GM06990 (cell line): ENCODE measurements around the gene SLC30A7.

ENCODE experiments used
- DNase-seq: peaks from one replicate; pipeline ENCODE4 v3.0.0-alpha.2; 2011; ENCODE audit not compliant: insufficient read length; ENCODE audit errors: extremely low read depth
- H3K27me3 ChIP-seq: replicated peaks from 2 replicates; pipeline ENCODE4 v1.6.0; 2011; ENCODE audit warnings: low read length; ENCODE audit not compliant: control insufficient read depth, insufficient read depth
- H3K36me3 ChIP-seq: 2 replicates; pipeline ENCODE4 v1.5.1; 2011; ENCODE audit warnings: low read length; ENCODE audit not compliant: control insufficient read depth, insufficient read depth
- H3K4me3 ChIP-seq: replicated peaks from 2 replicates; pipeline ENCODE4 v1.5.1; 2011; ENCODE audit warnings: low read depth, mild to moderate bottlenecking, control low read depth, low read length
- TF ChIP-seq, protein P1 (sequence below): IDR thresholded peaks from 2 replicates; pipeline ENCODE4 v1.5.1; 2011; ENCODE audit warnings: low read length, control low read depth, mild to moderate bottlenecking, inconsistent platforms; ENCODE audit not compliant: insufficient read depth, poor library complexity, severe bottlenecking

The SLC30A7 gene

DNA sequence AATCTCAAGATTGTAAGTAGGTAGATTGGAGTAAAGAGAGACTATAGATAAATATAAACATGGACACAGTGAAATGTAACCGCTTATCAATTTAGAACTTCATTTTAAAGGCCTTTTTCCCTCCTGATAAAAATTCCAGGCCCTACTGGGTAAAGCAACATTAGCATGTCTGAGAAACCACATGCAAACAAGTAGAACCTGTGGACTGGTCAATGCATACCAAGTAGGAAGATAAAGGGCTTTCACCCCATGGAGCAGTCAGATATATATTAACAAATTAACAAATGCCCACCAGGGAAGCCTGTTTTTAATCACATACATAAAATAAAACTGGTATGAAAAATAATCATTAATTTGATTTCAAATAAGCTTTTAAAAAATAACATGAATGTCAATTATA lies 121.6 kb downstream of the SLC30A7 start:
- DNase-seq, result no peak
- no peak overlapping the region for H3K4me3 ChIP-seq
- H3K36me3 ChIP-seq, result no peaks in the 10 kb centered on the region; the same call in 1 of the 2 replicates
- H3K27me3 ChIP-seq, result no peaks in the 10 kb centered on the region
- TF ChIP-seq, protein P1, sequence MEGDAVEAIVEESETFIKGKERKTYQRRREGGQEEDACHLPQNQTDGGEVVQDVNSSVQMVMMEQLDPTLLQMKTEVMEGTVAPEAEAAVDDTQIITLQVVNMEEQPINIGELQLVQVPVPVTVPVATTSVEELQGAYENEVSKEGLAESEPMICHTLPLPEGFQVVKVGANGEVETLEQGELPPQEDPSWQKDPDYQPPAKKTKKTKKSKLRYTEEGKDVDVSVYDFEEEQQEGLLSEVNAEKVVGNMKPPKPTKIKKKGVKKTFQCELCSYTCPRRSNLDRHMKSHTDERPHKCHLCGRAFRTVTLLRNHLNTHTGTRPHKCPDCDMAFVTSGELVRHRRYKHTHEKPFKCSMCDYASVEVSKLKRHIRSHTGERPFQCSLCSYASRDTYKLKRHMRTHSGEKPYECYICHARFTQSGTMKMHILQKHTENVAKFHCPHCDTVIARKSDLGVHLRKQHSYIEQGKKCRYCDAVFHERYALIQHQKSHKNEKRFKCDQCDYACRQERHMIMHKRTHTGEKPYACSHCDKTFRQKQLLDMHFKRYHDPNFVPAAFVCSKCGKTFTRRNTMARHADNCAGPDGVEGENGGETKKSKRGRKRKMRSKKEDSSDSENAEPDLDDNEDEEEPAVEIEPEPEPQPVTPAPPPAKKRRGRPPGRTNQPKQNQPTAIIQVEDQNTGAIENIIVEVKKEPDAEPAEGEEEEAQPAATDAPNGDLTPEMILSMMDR, result no peak

DNA sequence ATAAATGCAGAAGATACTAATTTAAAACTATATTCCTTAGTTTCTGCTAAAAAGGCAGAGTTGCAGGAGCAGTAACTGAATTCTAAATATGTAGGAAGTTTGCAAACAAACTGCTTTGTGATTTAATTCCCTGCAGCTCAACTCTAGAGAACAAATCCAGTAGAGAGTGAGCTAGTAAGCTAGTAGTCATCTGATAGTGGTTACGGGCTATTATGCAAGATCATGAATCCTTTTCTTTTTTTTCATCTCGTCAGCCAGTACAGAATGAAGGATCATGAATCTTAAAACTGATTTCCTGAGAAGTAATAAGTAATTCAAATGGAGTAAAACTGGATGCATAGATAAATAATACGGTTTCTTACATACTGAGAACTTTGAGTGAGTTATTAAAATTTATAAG lies 126.4 kb downstream of the SLC30A7 start:
- Histone ChIP-seq H3K4me3 (no peak overlapping the region), H3K36me3 (no peaks in the 10 kb centered on the region; the same call in none of the 2 replicates), H3K27me3 (no peaks in the 10 kb centered on the region)
- TF ChIP-seq, protein P1, result no peak
- no peak for DNase-seq

DNA sequence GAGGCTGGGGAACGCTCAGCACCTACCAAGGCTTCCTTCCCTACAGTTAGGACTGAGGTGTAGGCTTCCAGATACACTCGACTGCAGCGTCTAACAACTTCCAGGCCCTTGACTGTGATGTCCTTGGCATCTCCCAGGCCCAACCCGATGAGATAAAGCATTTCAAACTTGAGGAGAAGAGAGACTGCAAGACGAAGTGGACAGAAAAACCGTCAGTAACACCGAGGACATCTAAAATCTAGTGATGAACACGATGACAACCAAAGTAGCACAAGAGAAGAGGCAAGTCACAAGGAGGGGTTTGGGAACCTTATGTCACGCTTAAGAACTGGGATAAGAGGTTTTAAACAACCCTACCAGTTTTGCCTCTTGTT lies 129.4 kb downstream of the SLC30A7 start:
- Histone ChIP-seq H3K4me3 (peak overlapping the region; percentile 95), H3K36me3 (no peaks in the 10 kb centered on the region; the same call in none of the 2 replicates), H3K27me3 (no peaks in the 10 kb centered on the region)
- TF ChIP-seq, protein P1, result no peak
- no peak for DNase-seq

- H3K4me3 ChIP-seq, result peak within 1 kb of the TSS; percentile 95
- no peaks in the 10 kb centered on the region; the same call in 1 of the 2 replicates for H3K36me3 ChIP-seq
- TF ChIP-seq, protein P1, result no peak
These were observed 130.0 kb downstream of the SLC30A7 start, which contains the start of gene DPH5 for GRCh38 chr1:101025657-101026429. DPH5 (minus strand) TSS chr1:101025784; CDS start chr1:101025443, 341 bp downstream.

DNA sequence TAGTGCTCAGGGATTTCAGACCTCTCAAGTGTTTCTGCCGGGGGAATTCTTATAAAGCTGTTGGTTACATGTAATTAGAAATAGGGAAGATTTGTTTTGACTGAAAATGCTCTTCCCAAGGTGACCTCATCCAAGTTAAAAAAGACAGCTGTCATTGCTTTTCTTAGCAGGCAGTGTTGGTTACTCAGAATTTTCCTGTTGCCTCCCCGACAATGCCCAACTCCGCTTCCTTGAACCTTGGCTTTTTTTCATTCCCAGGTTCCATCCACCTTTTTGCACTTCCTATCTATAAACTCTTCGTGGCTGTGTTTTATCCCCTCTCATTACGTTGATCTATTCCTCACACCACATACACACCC lies 130.5 kb downstream of the SLC30A7 start:
- TF ChIP-seq, protein P1, result no peak
- no peaks in the 10 kb centered on the region for H3K27me3 ChIP-seq
- H3K4me3 ChIP-seq, result peak overlapping the region; percentile 95
- DNase-seq, result no peak
- no peaks in the 10 kb centered on the region; the same call in 1 of the 2 replicates for H3K36me3 ChIP-seq

More at GRCh38 chr1:101025657-101026429, 130.0 kb downstream of the SLC30A7 start, which contains the start of gene DPH5:
- H3K27me3 ChIP-seq, result no peaks in the 10 kb centered on the region
- peak; percentile 89 for DNase-seq
